Neural progenitor cell (in vitro differentiated cells): Measurements from ENCODE around the gene GDPD4. TPM values are rescaled to one million over a fixed set of nuclear protein-coding genes. Genes with fewer than 3 reads are reported as not detected.

ENCODE experiments used
- DNase-seq: peaks from one replicate; pipeline ENCODE4 v3.0.0-alpha.2; 2016; ENCODE audit warnings: low spot score
- H2AFZ ChIP-seq: fragments of 200-600 bp; sonication (generic); replicated peaks from 2 replicates; pipeline ENCODE4 v1.6.1; 2016; ENCODE audit warnings: antibody characterized with exemption
- H3F3A ChIP-seq: fragments of 200-600 bp; sonication (generic); 2 replicates; pipeline ENCODE4 v1.6.1; 2016; ENCODE audit warnings: antibody characterized with exemption, low read depth
- H3K27ac ChIP-seq: fragments of 200-600 bp; sonication (generic); 2 replicates; pipeline ENCODE4 v1.5.1; 2016; ENCODE audit warnings: mild to moderate bottlenecking
- H3K27me3 ChIP-seq: fragments of 200-600 bp; sonication (generic); 2 replicates; pipeline ENCODE4 v1.6.1; 2016; ENCODE audit warnings: mild to moderate bottlenecking, moderate library complexity
- H3K36me3 ChIP-seq: fragments of 200-600 bp; sonication (generic); 2 replicates; pipeline ENCODE4 v1.5.1; 2016
- H3K4me1 ChIP-seq: fragments of 200-600 bp; sonication (generic); 2 replicates; pipeline ENCODE4 v1.6.1; 2016; ENCODE audit warnings: mixed run types
- H3K4me2 ChIP-seq: fragments of 200-600 bp; sonication (generic); 2 replicates; pipeline ENCODE4 v1.6.1; 2016
- H3K4me3 ChIP-seq: fragments of 200-600 bp; sonication (generic); 2 replicates; pipeline ENCODE4 v1.5.1; 2016
- H3K79me2 ChIP-seq: fragments of 200-600 bp; sonication (generic); 2 replicates; pipeline ENCODE4 v1.6.1; 2016; ENCODE audit warnings: low read depth
- H3K9ac ChIP-seq: fragments of 200-600 bp; sonication (generic); 2 replicates; pipeline ENCODE4 v1.6.1; 2016
- H3K9me3 ChIP-seq: fragments of 200-600 bp; sonication (generic); 2 replicates; pipeline ENCODE4 v1.5.1; 2016; ENCODE audit warnings: low read depth
- H4K20me1 ChIP-seq: fragments of 200-600 bp; sonication (generic); 2 replicates; pipeline ENCODE4 v1.6.1; 2016; ENCODE audit warnings: low read depth
- H3K27ac Mint-ChIP-seq: 3 replicates; pipeline ENCODE4 v1.8.0; 2021; ENCODE audit warnings: mixed read lengths
- H3K27me3 Mint-ChIP-seq: 2 replicates; pipeline ENCODE4 v1.8.0; 2022; ENCODE audit warnings: low read depth, mild to moderate bottlenecking, inconsistent platforms, moderate library complexity, mixed read lengths; ENCODE audit not compliant: insufficient read depth
- H3K36me3 Mint-ChIP-seq: 3 replicates; pipeline ENCODE4 v1.8.0; 2021; ENCODE audit warnings: mixed read lengths
- H3K4me1 Mint-ChIP-seq: 3 replicates; pipeline ENCODE4 v1.8.0; 2021; ENCODE audit warnings: mixed read lengths
- H3K4me3 Mint-ChIP-seq: 3 replicates; pipeline ENCODE4 v1.8.0; 2021; ENCODE audit warnings: mild to moderate bottlenecking, moderate library complexity, mixed read lengths
- H3K9me3 Mint-ChIP-seq: 3 replicates; pipeline ENCODE4 v1.8.0; 2020; ENCODE audit warnings: mixed read lengths
- CTCF ChIP-seq: fragments of 200-600 bp; sonication (generic); IDR thresholded peaks from 2 replicates; pipeline ENCODE4 v1.5.1; 2017; ENCODE audit warnings: antibody characterized with exemption, mild to moderate bottlenecking
- EZH2 ChIP-seq: fragments of 200-600 bp; sonication (generic); IDR thresholded peaks from 2 replicates; pipeline ENCODE4 v1.6.1; 2017; ENCODE audit warnings: antibody characterized with exemption, mild to moderate bottlenecking, moderate library complexity
- EZH2phosphoT487 ChIP-seq: fragments of 200-600 bp; sonication (generic); IDR thresholded peaks from 2 replicates; pipeline ENCODE4 v1.6.1; 2017; ENCODE audit warnings: antibody characterized with exemption
- total RNA-seq: library from RNA; depleted of rRNA; stranded (reverse); fragments of >200 nt; gene quantifications from 2 replicates; pipeline ENCODE4 v1.2.3, GENCODE V29; 2015; ENCODE audit warnings: low replicate concordance

GDPD4 gene
- total RNA-seq, 1 donor from 2014 or later, result not detected

- H3K36me3 ChIP-seq, result no peaks in the 10 kb centered on the region
- no peak for TF ChIP-seq CTCF
- TF ChIP-seq EZH2phosphoT487, result no peak
- no peak for TF ChIP-seq EZH2
- no peak overlapping the region for H2AFZ ChIP-seq
- H3K27ac ChIP-seq, result no peak overlapping the region
- H3K9ac ChIP-seq, result no peak overlapping the region
- H3K4me1 ChIP-seq, result no peaks in the 10 kb centered on the region
- DNase-seq, result no peak
- H3K79me2 ChIP-seq, result no peaks in the 10 kb centered on the region
- H3K4me3 ChIP-seq, result no peak overlapping the region
- Mint-ChIP-seq H3K9me3 (no peaks in the 10 kb centered on the region), H3K27me3 (peaks cover 7% of the 10 kb centered on the region), H3K4me3 (no peak overlapping the region), H3K36me3 (no peaks in the 10 kb centered on the region), H3K27ac (no peak overlapping the region), H3K4me1 (peaks cover 7% of the 10 kb centered on the region)
- no peaks in the 10 kb centered on the region for H3K27me3 ChIP-seq
- H3F3A ChIP-seq, result no peaks in the 10 kb centered on the region
- H3K9me3 ChIP-seq, result no peaks in the 10 kb centered on the region
- H4K20me1 ChIP-seq, result no peaks in the 10 kb centered on the region
- H3K4me2 ChIP-seq, result no peak overlapping the region
Measured at GRCh38 chr11:77196961-77197360, 104.5 kb downstream of the GDPD4 start.

- Mint-ChIP-seq H3K4me1 (peaks cover 7% of the 10 kb centered on the region), H3K9me3 (no peaks in the 10 kb centered on the region), H3K27ac (no peak overlapping the region), H3K27me3 (peaks cover 4% of the 10 kb centered on the region), H3K36me3 (no peaks in the 10 kb centered on the region), H3K4me3 (no peak overlapping the region)
- Histone ChIP-seq H3K9me3 (no peaks in the 10 kb centered on the region), H3K36me3 (no peaks in the 10 kb centered on the region), H3K79me2 (no peaks in the 10 kb centered on the region), H3K27ac (no peak overlapping the region), H3K9ac (no peak overlapping the region), H3K4me2 (no peak overlapping the region), H3F3A (no peaks in the 10 kb centered on the region), H3K4me1 (no peaks in the 10 kb centered on the region), H4K20me1 (no peaks in the 10 kb centered on the region), H2AFZ (no peak overlapping the region), H3K27me3 (no peaks in the 10 kb centered on the region), H3K4me3 (no peak overlapping the region)
- no peak for TF ChIP-seq EZH2phosphoT487
- no peak for TF ChIP-seq EZH2
- TF ChIP-seq CTCF, result no peak
- no peak for DNase-seq
Measured at GRCh38 chr11:77195071-77195755, 106.3 kb downstream of the GDPD4 start.

GRCh38 chr11:77193911-77194830 lies 107.3 kb downstream of the GDPD4 start:
- Histone ChIP-seq H3K9ac (no peak overlapping the region), H3K9me3 (no peaks in the 10 kb centered on the region), H3K4me2 (no peak overlapping the region), H2AFZ (no peak overlapping the region), H4K20me1 (no peaks in the 10 kb centered on the region), H3K27ac (no peak overlapping the region), H3K4me1 (no peaks in the 10 kb centered on the region), H3K79me2 (no peaks in the 10 kb centered on the region), H3F3A (no peaks in the 10 kb centered on the region), H3K27me3 (no peaks in the 10 kb centered on the region), H3K36me3 (no peaks in the 10 kb centered on the region), H3K4me3 (no peak overlapping the region)
- no peaks in the 10 kb centered on the region for H3K36me3 Mint-ChIP-seq
- peaks cover 4% of the 10 kb centered on the region for H3K4me1 Mint-ChIP-seq
- no peak overlapping the region for H3K27ac Mint-ChIP-seq
- no peaks in the 10 kb centered on the region for H3K9me3 Mint-ChIP-seq
- no peak for TF ChIP-seq EZH2
- no peak for TF ChIP-seq CTCF
- no peak for TF ChIP-seq EZH2phosphoT487
- no peak for DNase-seq
- H3K4me3 Mint-ChIP-seq, result no peak overlapping the region
- peaks cover 2% of the 10 kb centered on the region for H3K27me3 Mint-ChIP-seq
